Bone marrow (tissue), 2 donors: ENCODE measurements around the gene ANO8.
A peak's percentile ranks its signal among the peaks of the same experiment; 100 is the strongest.
"Not testable (repeated sequence)": the region's sequence is repeated elsewhere in the genome, so short reads cannot be mapped to it uniquely, and the experiment has no call there.

ENCODE experiments used
- DNase-seq, 2 donors: peaks; one replicate each; lab custom pipeline; 2025; lab: John Stamatoyannopoulos, UW

The ANO8 gene

GRCh38 chr19:17309965-17310461 is 24.6 kb downstream of the ANO8 start:
- DNase-seq, result no peak

- peak; percentile 78 to 99 for DNase-seq
Measured at GRCh38 chr19:17309198-17309964, 25.3 kb downstream of the ANO8 start, which contains the start of gene DDA1. Gene DDA1 (plus strand): TSS chr19:17309563. CDS start chr19:17309655, 92 bp downstream.

GRCh38 chr19:17307876-17308377 is 26.7 kb downstream of the ANO8 start:
- DNase-seq, result no peak

GRCh38 chr19:17306285-17306714 is 28.4 kb downstream of the ANO8 start:
- no peak for DNase-seq

- peak; percentile 79 to 99 for DNase-seq
Measured at GRCh38 chr19:17305517-17306284, 29.0 kb downstream of the ANO8 start, which contains the start of gene MRPL34. Gene MRPL34 (plus strand): TSS chr19:17305872. CDS start chr19:17305893, 21 bp downstream.

GRCh38 chr19:17305216-17305516 is 29.5 kb downstream of the ANO8 start:
- DNase-seq, result no peak

- no peak for DNase-seq
Measured at GRCh38 chr19:17304386-17305215, 30.1 kb downstream of the ANO8 start.

GRCh38 chr19:17303940-17304267 is 30.8 kb downstream of the ANO8 start:
- no peak for DNase-seq

- peak; percentile 75 to 76 for DNase-seq
Measured at GRCh38 chr19:17303167-17303939, 31.3 kb downstream of the ANO8 start, which contains the start of gene ABHD8. Gene ABHD8 (minus strand): TSS chr19:17303425. CDS start chr19:17301616, 1,809 bp downstream.

GRCh38 chr19:17302391-17303166 is 32.1 kb downstream of the ANO8 start:
- peak; percentile 22 to 37 for DNase-seq

GRCh38 chr19:17300992-17301619 is 33.5 kb downstream of the ANO8 start:
- DNase-seq, result no peak

GRCh38 chr19:17296976-17297375 is 37.7 kb downstream of the ANO8 start:
- DNase-seq, result no peak

- no peak for DNase-seq
Measured at GRCh38 chr19:17296273-17296672, 38.4 kb downstream of the ANO8 start.

GRCh38 chr19:17295551-17295950 is 39.1 kb downstream of the ANO8 start:
- DNase-seq, result not testable (repeated sequence)

GRCh38 chr19:17294051-17294891 is 40.4 kb downstream of the ANO8 start:
- peak in 1 of 2 donors; percentile 3 for DNase-seq

- no peak for DNase-seq
Measured at GRCh38 chr19:17293605-17294004, 41.0 kb downstream of the ANO8 start.

- DNase-seq, result peak; percentile 72 to 76
Measured at GRCh38 chr19:17292301-17293074, 42.2 kb downstream of the ANO8 start.

- peak; percentile 8 to 56 for DNase-seq
Measured at GRCh38 chr19:17289489-17289888, 45.2 kb downstream of the ANO8 start.
